ENCODE data around the gene NFASC. TPM values are rescaled to one million over a fixed set of nuclear protein-coding genes. Genes with fewer than 3 reads are reported as not detected.
A peak's percentile ranks its signal among the peaks of the same experiment; 100 is the strongest.

The NFASC gene
- total and polyA plus RNA-seq, 12 donors = 1.9 to 24.1 (median 9.2) TPM

DNA sequence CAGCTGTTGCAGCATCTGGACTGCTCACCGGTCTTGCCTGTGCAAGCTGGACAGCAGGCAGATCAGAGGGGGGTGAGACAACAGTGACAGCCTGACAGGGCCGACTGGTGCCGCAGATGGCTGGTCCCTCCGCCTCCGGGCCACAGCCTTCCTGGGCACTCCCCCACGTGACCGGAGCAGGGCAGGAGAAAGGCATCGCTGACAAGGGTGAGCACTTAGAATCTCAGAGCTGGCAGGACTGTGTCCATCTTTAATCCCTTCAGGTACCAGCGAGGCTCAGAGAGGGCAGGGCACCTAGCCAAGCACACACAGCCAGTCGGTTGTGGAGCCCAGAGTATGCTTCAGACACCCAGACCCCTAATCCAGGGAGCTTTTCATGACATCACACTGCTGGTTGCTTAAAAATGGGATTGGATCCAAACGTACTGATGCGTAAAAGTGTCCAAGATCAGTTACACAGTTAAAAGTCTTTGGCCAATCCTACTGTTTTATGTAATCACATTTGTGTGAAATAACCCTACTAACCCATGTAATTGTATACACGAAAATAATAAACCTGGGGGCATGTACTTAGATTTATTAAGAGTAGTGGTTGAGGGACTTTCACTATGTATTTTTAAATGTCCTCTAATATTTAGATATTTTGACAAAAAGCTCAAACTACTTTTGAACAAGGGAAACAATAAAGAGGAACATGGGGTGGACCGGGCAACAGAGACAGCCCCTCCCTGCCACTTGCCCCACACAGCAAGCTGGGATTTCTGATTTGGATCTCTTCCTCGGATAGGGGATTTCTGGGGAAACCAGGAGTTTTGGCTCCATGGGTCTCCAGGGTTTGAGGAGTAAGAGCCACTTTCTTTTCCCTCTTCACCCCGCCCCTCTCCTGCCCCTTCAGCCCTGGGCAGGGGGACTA lies 171.6 kb downstream of the NFASC start:
- H3K4me3 ChIP-seq = no peak overlapping the region
- H3K27me3 ChIP-seq = peaks cover 14 to 65% (median 61%) of the 10 kb centered on the region in 7 donors
- ATAC-seq (no peak), DNase-seq (no peak)
- no peaks in the 10 kb centered on the region for H3K36me3 ChIP-seq
- H3K27ac ChIP-seq = no peak overlapping the region
- intact Hi-C loops (cut with DNase I) = no loop called here
- TF ChIP-seq, protein P1, sequence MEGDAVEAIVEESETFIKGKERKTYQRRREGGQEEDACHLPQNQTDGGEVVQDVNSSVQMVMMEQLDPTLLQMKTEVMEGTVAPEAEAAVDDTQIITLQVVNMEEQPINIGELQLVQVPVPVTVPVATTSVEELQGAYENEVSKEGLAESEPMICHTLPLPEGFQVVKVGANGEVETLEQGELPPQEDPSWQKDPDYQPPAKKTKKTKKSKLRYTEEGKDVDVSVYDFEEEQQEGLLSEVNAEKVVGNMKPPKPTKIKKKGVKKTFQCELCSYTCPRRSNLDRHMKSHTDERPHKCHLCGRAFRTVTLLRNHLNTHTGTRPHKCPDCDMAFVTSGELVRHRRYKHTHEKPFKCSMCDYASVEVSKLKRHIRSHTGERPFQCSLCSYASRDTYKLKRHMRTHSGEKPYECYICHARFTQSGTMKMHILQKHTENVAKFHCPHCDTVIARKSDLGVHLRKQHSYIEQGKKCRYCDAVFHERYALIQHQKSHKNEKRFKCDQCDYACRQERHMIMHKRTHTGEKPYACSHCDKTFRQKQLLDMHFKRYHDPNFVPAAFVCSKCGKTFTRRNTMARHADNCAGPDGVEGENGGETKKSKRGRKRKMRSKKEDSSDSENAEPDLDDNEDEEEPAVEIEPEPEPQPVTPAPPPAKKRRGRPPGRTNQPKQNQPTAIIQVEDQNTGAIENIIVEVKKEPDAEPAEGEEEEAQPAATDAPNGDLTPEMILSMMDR (IDR thresholded peaks at IDR 0.05) = no peak
- peaks cover 0 to 10% (median 0%) of the 10 kb centered on the region in 9 donors for H3K4me1 ChIP-seq
- 58 to 59% methylated on average over 16 of the region's 16 CpGs for WGBS, 2 donors
- H3K9me3 ChIP-seq = no peaks in the 10 kb centered on the region

DNA sequence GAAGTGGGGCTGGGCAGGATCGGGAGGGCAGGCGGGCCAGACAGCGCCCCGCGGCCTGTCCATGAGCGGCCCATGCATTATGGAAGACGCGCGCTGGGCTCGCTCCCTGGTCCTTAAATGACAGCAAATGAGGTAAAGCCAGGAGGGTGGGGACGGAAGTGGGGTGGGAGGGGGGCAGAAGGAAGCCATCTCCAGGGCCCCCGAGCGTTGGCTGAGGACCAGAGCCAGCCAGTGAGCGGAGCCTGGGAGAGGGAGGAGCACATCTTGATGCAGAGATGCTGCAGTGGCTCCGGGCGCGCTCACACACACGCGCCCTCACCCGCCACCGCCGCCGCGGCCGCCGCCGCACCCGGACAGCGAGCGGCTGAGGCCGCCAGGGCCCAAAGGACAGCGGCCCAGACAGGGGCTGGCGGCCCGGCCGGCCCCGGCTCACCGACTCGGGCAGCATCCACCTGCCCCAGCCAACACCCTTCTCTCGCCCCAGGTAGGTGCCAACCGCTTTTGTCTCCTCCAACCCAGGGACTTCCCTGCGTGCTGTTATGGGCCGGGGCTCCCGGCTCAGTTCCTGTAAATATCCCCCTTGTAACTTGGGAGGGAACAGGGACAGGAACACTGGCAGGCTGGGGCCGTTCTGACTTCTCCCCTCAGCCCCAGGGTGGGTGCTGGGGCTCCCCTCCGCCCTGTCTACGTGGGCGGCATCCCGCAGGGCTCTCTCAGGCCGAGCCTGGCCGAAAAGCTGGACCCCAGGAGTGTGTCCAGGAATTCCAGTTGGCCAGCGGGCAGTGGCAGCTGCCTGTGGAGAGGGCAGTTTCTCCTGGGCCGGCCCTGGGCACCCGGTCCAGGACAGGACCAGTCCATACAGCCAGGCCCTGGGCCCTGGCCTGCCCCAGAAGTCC lies 172.5 kb downstream of the NFASC start, which contains the start of gene CNTN2:
TSS of gene CNTN2 (plus strand) at position 302 of the 896 bp plus-strand sequence. CDS start 9,974 bp downstream, outside the sequence.
- Histone ChIP-seq H3K36me3 (no peaks in the 10 kb centered on the region), H3K4me3 (peak within 1 kb of the TSS in 1 of 10 donors; percentile 8), H3K27me3 (peaks cover 14 to 74% (median 69%) of the 10 kb centered on the region in 7 donors), H3K4me1 (peaks cover 0 to 10% (median 0%) of the 10 kb centered on the region in 9 donors), H3K9me3 (no peaks in the 10 kb centered on the region), H3K27ac (no peak within 1 kb of the TSS)
- peak in 1 of 8 donors; percentile 28 for ATAC-seq
- TF ChIP-seq, protein P1 (IDR thresholded peaks at IDR 0.05) = no peak
- intact Hi-C loops (cut with DNase I) = no loop called here
- no peak for DNase-seq
- 9% methylated on average over 46 to 53 of the region's 53 CpGs for WGBS, 2 donors

DNA sequence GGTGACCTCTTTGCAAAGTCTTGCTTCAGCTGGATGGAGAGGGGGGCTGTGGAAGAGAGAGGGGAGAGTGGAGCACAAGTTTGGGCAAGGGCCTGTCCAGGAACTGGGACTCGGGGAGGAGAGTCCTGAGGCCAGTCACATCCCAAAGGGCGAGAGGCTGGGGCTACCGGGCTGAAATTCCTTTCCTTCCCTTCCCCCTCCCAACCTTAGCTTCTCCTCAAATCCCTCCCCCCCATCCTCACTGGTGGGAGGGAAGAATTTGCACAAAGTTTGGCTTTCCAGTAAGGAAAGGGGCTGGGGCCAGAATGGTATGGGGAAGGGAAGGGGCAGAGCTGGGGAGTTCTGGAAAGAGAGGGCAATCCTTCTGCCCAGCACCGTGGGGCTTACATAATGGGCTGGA lies 173.2 kb downstream of the NFASC start:
- H3K4me1 ChIP-seq = peaks cover 0 to 10% (median 0%) of the 10 kb centered on the region in 9 donors
- no peak for DNase-seq
- peaks cover 14 to 77% (median 69%) of the 10 kb centered on the region in 7 donors for H3K27me3 ChIP-seq
- ATAC-seq = no peak
- TF ChIP-seq, protein P1 (IDR thresholded peaks at IDR 0.05) = no peak
- intact Hi-C loops (cut with DNase I) = no loop called here
- WGBS, 2 donors = 16 to 21% methylated on average over 4 of the region's 4 CpGs
- no peaks in the 10 kb centered on the region for H3K36me3 ChIP-seq
- no peaks in the 10 kb centered on the region for H3K9me3 ChIP-seq
- H3K4me3 ChIP-seq = no peak overlapping the region
- H3K27ac ChIP-seq = no peak overlapping the region

DNA sequence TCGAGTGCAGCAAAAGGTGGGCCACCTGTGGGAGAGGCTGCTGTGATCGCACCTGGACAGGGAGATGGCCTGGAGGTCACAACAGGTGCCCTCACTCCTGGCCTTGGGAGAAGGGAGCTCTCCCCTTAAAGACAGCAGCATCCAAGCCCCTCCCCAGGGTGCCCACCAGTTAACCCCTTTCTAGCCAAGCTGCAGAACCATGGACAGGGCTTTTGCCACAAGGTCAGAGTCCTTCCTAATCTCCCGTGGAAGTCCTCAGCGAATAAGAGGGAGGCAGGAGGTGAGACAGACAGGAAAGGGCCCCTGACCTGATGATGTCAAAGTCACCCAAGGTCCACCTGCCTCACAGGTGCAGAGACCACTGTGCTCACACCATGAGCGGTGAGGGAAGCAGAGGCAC lies 174.1 kb downstream of the NFASC start:
- DNase-seq (no peak), ATAC-seq (no peak)
- no peaks in the 10 kb centered on the region for H3K36me3 ChIP-seq
- intact Hi-C loops (cut with DNase I) = no loop called here
- no peaks in the 10 kb centered on the region for H3K9me3 ChIP-seq
- H3K4me1 ChIP-seq = peaks cover 0 to 10% (median 0%) of the 10 kb centered on the region in 9 donors
- H3K4me3 ChIP-seq = no peak overlapping the region
- H3K27me3 ChIP-seq = peaks cover 14 to 81% (median 69%) of the 10 kb centered on the region in 7 donors
- 30 to 31% methylated on average over 5 of the region's 5 CpGs for WGBS, 2 donors
- no peak overlapping the region for H3K27ac ChIP-seq
- TF ChIP-seq, protein P1 (IDR thresholded peaks at IDR 0.05) = no peak
